HepG2 (cell line): ENCODE results near the gene PPM1G. TPM values are rescaled to one million over a fixed set of nuclear protein-coding genes. Genes with fewer than 3 reads are reported as not detected.

Experiments used
- CREBL2 ChIP-seq: sonication (generic); formaldehyde crosslinking; IDR thresholded peaks from 2 replicates; pipeline ENCODE4 v1.8.1; 2023; ENCODE audit warnings: missing genetic modification reagents, mild to moderate bottlenecking, borderline replicate concordance
- DRAP1 ChIP-seq: IDR thresholded peaks from 2 replicates; pipeline ENCODE4 v1.6.1; 2016; ENCODE audit warnings: missing genetic modification reagents, missing compliant biosample characterization
- E2F2 ChIP-seq: sonication (generic); formaldehyde crosslinking; IDR thresholded peaks from 2 replicates; pipeline ENCODE4 v1.4.0; 2020; ENCODE audit warnings: missing genetic modification reagents, borderline replicate concordance
- EEA1 ChIP-seq: sonication (generic); formaldehyde crosslinking; IDR thresholded peaks from 2 replicates; pipeline ENCODE4 v1.5.1; 2020; ENCODE audit warnings: mild to moderate bottlenecking, missing genetic modification reagents, borderline replicate concordance
- HCFC1 ChIP-seq: fragments of 150-350 bp; IDR thresholded peaks from 2 replicates; pipeline ENCODE4 v1.6.1; 2014; ENCODE audit warnings: low read depth, low read length
- MYPOP ChIP-seq: sonication (generic); formaldehyde crosslinking; IDR thresholded peaks from 2 replicates; pipeline ENCODE4 v1.8.1; 2023; ENCODE audit warnings: mild to moderate bottlenecking, moderate library complexity, missing genetic modification reagents
- SNAPC4 ChIP-seq: sonication (generic); formaldehyde crosslinking; IDR thresholded peaks from 2 replicates; pipeline ENCODE4 v1.4.0; 2020; ENCODE audit warnings: mild to moderate bottlenecking, missing genetic modification reagents
- TERF1 ChIP-seq: sonication (generic); formaldehyde crosslinking; IDR thresholded peaks from 2 replicates; pipeline ENCODE4 v1.8.0; 2022; ENCODE audit warnings: mild to moderate bottlenecking, missing genetic modification reagents, moderate library complexity
- WIZ ChIP-seq: sonication (generic); formaldehyde crosslinking; IDR thresholded peaks from 2 replicates; pipeline ENCODE4 v1.5.1; 2020; ENCODE audit warnings: mild to moderate bottlenecking, missing genetic modification reagents
- ZFP36 ChIP-seq: fragments of 150-350 bp; IDR thresholded peaks from 2 replicates; pipeline ENCODE4 v1.6.1; 2018; ENCODE audit warnings: borderline replicate concordance, low read length, low read depth; ENCODE audit not compliant: partially characterized antibody
- ZNF264 ChIP-seq: sonication (generic); formaldehyde crosslinking; IDR thresholded peaks from 2 replicates; pipeline ENCODE4 v1.4.0; 2020; ENCODE audit warnings: missing genetic modification reagents
- ZNF3 ChIP-seq: IDR thresholded peaks from 2 replicates; pipeline ENCODE4 v1.7.0; 2017; ENCODE audit warnings: inconsistent platforms
- ZNF564 ChIP-seq: sonication (generic); formaldehyde crosslinking; IDR thresholded peaks from 2 replicates; pipeline ENCODE4 v1.8.1; 2023; ENCODE audit warnings: mild to moderate bottlenecking, missing genetic modification reagents
- ZNF710 ChIP-seq: sonication (generic); formaldehyde crosslinking; IDR thresholded peaks from 2 replicates; pipeline ENCODE4 v1.5.0; 2020; ENCODE audit warnings: mild to moderate bottlenecking, missing genetic modification reagents, borderline replicate concordance
- ZNF737 ChIP-seq: sonication (generic); formaldehyde crosslinking; IDR thresholded peaks from 2 replicates; pipeline ENCODE4 v1.5.0; 2020; ENCODE audit warnings: missing genetic modification reagents, mild to moderate bottlenecking, borderline replicate concordance
- ZNF841 ChIP-seq: sonication (generic); formaldehyde crosslinking; IDR thresholded peaks from 2 replicates; pipeline ENCODE4 v1.8.1; 2023; ENCODE audit warnings: missing genetic modification reagents, borderline replicate concordance
- polyA plus RNA-seq, 8 experiments: library from polyadenylated mRNA; depleted of rRNA in 3 of 8; stranded (reverse) in 7 of 8; unstranded in 1 of 8; fragments of >200 nt; fragmentation: Illumina TruSeq in 4 of 8; extraction: Trizol in 4 of 8; gene quantifications; 2 replicates each; pipeline versions ENCODE4 v1.2.1 to v1.2.3, GENCODE V29; 2011 to 2016; ENCODE audit warnings: low read depth in 4 of 8, missing spikeins in 1 of 8, mixed read lengths in 1 of 8; ENCODE audit not compliant: insufficient read depth in 1 of 8
- total RNA-seq, 5 experiments: library from RNA; depleted of rRNA; stranded (reverse); fragments of >200 nt; fragmentation: Illumina TruSeq; extraction: Trizol; gene quantifications; 2 replicates each; pipeline ENCODE4 v1.2.3, GENCODE V29; 2016; ENCODE audit warnings: low read depth in 1 of 5

PPM1G gene
- total and polyA plus RNA-seq, 2 of the 13 experiments (the other 11 are each of a cell fraction or from before 2014, with no cell fraction given), result 58.2 to 213 TPM

- no peak for TF ChIP-seq SNAPC4
- peak; percentile 53; the same call in 1 of the 2 replicates for TF ChIP-seq ZNF264 (CRISPR knock-in tag)
- no peak for TF ChIP-seq ZFP36
- TF ChIP-seq TERF1 (CRISPR knock-in tag), result no peak
- TF ChIP-seq MYPOP (CRISPR knock-in tag), result no peak
- no peak for TF ChIP-seq ZNF3
- TF ChIP-seq EEA1 (CRISPR knock-in tag), result no peak
- TF ChIP-seq HCFC1, result no peak
- no peak for TF ChIP-seq ZNF841
- TF ChIP-seq E2F2 (CRISPR knock-in tag), result no peak
- no peak for TF ChIP-seq ZNF564 (CRISPR knock-in tag)
- TF ChIP-seq CREBL2 (CRISPR knock-in tag), result no peak
- no peak for TF ChIP-seq DRAP1 (CRISPR knock-in tag)
- no peak for TF ChIP-seq ZNF710
- TF ChIP-seq ZNF737 (CRISPR knock-in tag), result no peak
- TF ChIP-seq WIZ, result no peak
These were observed 55.4 kb downstream of the PPM1G start (continued) for GRCh38 chr2:27353762-27354596.
